SH-SY5Y (cell line): ENCODE results near the gene CELF2.

Experiments used
- GATA2 ChIP-seq: IDR thresholded peaks from 2 replicates; pipeline ENCODE4 v1.6.1; 2011; ENCODE audit warnings: mild to moderate bottlenecking, low read depth, low read length
- GATA3 ChIP-seq: IDR thresholded peaks from 2 replicates; pipeline ENCODE4 v1.6.1; 2011; ENCODE audit warnings: low read depth, mild to moderate bottlenecking, low read length, moderate library complexity

- no peak for TF ChIP-seq GATA3
- TF ChIP-seq GATA2, result no peak
These were observed 3.8 kb upstream of the CELF2 start for GRCh38 chr10:11013836-11014235.
